ENCODE results near the gene BCAS1.

The BCAS1 gene

DNA sequence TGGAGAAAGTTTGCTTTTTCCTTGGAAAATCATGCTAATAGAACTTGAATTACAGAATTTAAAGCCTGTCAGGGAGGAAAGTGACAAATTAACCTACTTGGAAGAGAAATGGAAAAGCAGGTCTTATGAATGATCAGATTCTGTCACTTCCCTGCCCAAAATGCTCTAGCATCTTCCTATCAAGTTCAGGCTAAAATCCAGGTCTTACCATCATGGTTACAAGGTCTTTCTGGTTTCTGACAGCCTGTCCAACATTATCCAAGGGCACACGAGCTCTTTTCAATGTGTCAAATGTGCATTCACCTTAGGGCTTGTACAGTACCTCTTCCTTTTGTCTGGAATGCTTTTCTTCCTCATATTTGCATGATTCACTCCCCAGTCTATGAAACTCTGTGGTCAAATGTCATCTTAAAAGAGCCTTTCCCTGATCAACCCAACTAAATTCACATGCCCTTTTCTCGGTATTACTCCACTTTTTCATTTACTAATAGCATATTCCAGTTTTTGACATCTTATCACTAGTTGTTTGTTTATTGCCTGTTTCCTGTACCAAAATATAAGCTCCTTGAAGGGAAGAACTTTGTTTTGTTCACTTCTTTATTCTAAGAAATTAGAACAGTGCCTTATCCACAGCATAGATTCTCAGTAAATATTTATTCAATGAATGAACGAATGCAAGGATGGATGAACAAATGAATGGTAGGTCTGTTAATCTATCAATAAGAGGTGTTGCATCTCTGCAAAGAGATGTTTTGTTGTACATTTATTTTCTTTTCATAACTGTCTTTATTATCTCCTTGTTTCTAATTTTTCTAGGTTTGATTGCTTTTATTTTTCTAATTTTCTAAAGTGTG lies 139.5 kb downstream of the BCAS1 start:
- no peak overlapping the region for H3K4me3 ChIP-seq (replicated peaks; ENCODE audit: low read depth, low read length)
- DNase-seq (ENCODE audit: extremely low read depth, low read depth): no peak
- TF ChIP-seq, protein P1, sequence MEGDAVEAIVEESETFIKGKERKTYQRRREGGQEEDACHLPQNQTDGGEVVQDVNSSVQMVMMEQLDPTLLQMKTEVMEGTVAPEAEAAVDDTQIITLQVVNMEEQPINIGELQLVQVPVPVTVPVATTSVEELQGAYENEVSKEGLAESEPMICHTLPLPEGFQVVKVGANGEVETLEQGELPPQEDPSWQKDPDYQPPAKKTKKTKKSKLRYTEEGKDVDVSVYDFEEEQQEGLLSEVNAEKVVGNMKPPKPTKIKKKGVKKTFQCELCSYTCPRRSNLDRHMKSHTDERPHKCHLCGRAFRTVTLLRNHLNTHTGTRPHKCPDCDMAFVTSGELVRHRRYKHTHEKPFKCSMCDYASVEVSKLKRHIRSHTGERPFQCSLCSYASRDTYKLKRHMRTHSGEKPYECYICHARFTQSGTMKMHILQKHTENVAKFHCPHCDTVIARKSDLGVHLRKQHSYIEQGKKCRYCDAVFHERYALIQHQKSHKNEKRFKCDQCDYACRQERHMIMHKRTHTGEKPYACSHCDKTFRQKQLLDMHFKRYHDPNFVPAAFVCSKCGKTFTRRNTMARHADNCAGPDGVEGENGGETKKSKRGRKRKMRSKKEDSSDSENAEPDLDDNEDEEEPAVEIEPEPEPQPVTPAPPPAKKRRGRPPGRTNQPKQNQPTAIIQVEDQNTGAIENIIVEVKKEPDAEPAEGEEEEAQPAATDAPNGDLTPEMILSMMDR (IDR thresholded peaks at IDR 0.05; ENCODE audit: low read depth, low read length, missing control alignments): no peak

DNA sequence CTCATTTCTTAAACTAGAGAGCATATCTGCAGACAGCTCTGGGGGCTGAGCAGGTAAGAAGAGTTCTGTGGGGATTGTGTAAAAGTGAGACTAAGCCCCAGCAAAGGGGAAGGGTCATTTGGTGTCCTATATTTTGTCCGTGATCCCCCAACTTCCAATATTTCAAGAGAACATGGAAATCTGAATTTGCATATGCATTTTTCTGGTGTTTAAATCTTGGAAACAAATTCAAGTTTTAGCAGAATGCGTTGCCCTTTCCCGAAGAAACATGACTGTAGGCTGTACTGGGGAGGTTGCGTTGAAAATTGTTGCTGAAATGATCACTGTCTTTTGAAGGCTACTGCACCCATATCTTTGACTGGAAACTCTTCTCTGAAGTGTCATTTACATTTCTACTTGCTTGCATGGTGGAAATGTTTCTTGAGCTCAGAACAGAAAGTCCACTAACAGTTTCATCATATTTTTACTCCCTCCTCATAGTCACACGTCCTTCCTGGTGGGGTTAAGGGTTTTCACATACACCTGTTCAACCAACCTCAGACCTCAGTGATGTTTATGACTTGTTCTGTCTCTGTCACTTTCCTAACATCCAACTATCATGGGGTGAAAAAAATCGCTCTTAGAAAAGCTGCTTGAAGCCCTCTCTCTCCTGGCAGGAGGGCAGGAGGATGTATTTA lies 140.3 kb downstream of the BCAS1 start:
- TF ChIP-seq, protein P1 (IDR thresholded peaks at IDR 0.05; ENCODE audit: low read depth, low read length, missing control alignments): no peak
- no peak for DNase-seq (ENCODE audit: extremely low read depth, low read depth)
- H3K4me3 ChIP-seq (replicated peaks; ENCODE audit: low read depth, low read length): no peak overlapping the region

DNA sequence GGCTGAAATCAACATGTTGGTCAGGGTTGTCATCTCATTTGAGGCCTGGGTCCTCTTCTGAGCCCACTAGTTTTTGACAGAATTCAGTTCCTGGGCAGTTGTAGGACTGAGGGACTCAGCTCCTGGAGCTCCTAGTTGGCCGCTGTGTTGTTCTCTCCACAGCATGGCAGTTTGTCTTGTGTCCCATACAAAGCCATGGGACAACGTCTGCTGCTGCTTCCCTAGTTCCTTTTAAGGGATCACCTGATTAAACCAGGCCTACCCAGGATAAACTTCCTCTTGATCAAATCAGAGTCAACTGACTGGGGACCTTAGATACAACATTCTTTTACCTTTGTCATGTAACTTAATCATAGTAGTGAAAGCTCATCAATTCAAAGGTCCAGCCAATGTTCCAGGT lies 141.0 kb downstream of the BCAS1 start:
- no peak for DNase-seq (ENCODE audit: extremely low read depth, low read depth)
- H3K4me3 ChIP-seq (replicated peaks; ENCODE audit: low read depth, low read length): no peak overlapping the region
- TF ChIP-seq, protein P1 (IDR thresholded peaks at IDR 0.05; ENCODE audit: low read depth, low read length, missing control alignments): no peak

DNA sequence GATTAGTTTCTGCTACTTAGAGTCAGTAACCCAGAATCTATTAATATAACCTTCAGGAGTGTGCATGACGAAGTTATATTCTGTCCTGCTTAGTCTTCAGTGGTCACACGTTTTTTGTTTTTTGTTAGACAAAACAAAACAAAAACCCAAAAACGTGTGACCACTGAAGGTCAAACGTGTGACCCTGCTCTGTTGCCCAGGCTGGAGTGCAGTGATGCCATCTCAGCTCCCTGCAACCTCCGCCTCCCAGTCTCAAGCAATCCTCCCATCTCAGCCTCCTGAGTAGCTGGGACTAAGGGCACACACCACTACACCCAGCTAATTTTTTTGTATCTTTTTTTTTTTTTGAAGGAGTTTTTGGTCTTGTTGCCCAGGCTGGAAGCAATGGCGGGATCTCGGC lies 142.4 kb downstream of the BCAS1 start:
- no peak for DNase-seq (ENCODE audit: extremely low read depth, low read depth)
- TF ChIP-seq, protein P1 (IDR thresholded peaks at IDR 0.05; ENCODE audit: low read depth, low read length, missing control alignments): no peak
- no peak overlapping the region for H3K4me3 ChIP-seq (replicated peaks; ENCODE audit: low read depth, low read length)

DNA sequence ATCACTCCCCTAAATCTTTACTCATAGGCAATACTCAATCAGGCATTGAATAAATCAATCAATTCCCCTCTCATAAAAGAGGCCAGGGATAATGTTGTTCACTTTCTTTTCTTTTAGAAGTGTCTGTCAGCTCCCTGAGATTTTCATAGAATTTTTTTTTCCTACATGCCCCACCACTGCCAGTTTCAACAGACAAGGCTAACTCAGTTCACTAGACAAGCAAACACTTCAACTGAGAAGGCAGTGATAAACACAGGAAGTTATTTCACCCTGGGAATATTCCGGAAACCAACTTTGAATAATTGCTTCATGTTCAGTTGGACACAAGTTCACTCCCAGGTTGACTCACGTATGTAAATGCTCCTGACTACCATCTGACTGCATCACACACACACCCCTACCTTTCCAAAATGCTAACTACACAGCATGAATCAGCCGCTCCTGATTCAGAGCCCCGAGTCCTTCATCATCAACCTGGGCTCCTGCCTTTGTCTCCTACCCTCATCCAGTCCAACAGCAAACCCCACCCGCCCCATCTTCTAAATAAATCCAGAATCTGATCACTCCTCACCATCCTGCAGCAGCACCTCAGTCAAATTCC lies 143.9 kb downstream of the BCAS1 start:
- no peak overlapping the region for H3K4me3 ChIP-seq (replicated peaks; ENCODE audit: low read depth, low read length)

DNA sequence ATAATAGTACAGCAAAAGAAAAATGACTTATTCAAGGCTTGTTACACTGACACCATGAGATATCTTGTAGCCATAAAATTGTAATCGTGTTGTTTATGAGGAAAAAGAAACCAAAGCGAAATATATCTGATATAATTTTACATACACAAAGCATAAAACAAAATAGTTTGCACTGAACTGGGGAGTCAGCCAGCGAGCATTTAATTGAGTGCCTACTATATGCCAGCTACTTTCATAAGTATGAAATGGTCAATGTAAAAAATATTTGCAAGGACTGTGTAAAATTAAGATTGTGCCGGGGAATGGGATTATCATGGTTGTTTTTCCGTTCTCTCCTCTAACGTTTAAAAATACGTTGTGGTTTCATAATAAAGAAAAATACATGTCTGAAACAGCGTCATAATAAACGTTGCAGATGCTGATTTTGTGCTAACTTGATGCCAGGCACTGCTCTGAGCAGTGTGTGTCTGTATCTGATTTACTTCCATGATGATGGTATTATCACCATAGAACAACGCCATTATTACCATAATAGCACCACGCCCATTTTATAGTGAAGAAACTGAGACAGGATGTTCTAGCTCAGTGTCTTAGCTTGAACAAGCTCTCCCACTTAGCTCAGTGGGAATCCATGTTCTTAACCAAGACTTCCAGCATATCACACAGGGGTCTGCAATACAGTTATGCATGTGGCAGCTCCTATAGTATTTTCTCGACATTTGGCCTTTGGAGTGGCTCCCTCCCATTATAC lies 144.6 kb downstream of the BCAS1 start:
- DNase-seq (ENCODE audit: extremely low read depth, low read depth): no peak
- TF ChIP-seq, protein P1 (IDR thresholded peaks at IDR 0.05; ENCODE audit: low read depth, low read length, missing control alignments): no peak
- no peak overlapping the region for H3K4me3 ChIP-seq (replicated peaks; ENCODE audit: low read depth, low read length)

More for the DNA sequence above, 143.9 kb downstream of the BCAS1 start:
- DNase-seq (ENCODE audit: extremely low read depth, low read depth): no peak
- TF ChIP-seq, protein P1 (IDR thresholded peaks at IDR 0.05; ENCODE audit: low read depth, low read length, missing control alignments): no peak

Measured in HFF-Myc (cell line).